Measurements from ENCODE around the gene HSD11B1. TPM values are rescaled to one million over a fixed set of nuclear protein-coding genes. Genes with fewer than 3 reads are reported as not detected.

HSD11B1 gene
- total and polyA plus RNA-seq, 2 donors from 2014 or later = 1.8 to 5.5 TPM

DNA sequence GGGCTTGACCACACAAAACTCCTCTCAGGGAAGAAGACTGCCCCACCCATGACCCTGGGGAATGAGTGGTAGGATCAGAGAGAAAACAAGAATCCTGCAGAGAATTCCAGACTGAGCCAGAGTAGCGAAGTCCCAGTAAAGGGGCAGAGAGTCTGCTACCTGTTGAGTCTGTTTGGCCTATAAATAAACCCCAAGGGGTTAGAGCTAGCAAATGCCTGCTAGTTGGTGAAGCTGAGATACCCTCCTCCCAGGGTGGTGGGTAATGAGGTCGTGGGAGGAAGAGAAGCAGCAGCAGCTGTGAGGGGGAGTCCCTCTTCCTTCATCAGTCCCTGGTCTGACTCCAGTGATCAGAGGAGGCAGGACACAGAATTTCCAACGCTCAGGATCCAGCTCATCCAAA is 53.8 kb downstream of the HSD11B1 start:
- TF ChIP-seq CTCF (IDR thresholded peaks at IDR 0.05; ENCODE audit: borderline replicate concordance, extremely low read depth, insufficient read depth) = no peak
- Histone ChIP-seq H3K9ac (ENCODE audit: low read length in 3 of 3) (no peak overlapping the region), H3K9me3 (ENCODE audit: control insufficient read depth in 2 of 3, insufficient read depth in 1 of 3, low read length in 3 of 3) (no peaks in the 10 kb centered on the region), H3K4me3 (ENCODE audit: low read length in 3 of 3) (no peak overlapping the region), H3K36me3 (ENCODE audit: control insufficient read depth in 2 of 3, insufficient read depth in 3 of 3, low read length in 3 of 3) (no peaks in the 10 kb centered on the region), H3K27me3 (ENCODE audit: control insufficient read depth, insufficient read depth, low read length) (no peaks in the 10 kb centered on the region), H3K27ac (ENCODE audit: low read depth in 2 of 2, low read length in 2 of 2) (no peak overlapping the region), H3K4me1 (ENCODE audit: control insufficient read depth in 2 of 3, insufficient read depth in 2 of 3, low read depth in 1 of 3, low read length in 3 of 3) (no peaks in the 10 kb centered on the region)
- DNase-seq (no peak), FAIRE-seq (no peak)
- intact Hi-C loops (cut with DNase I) = no loop called here

DNA sequence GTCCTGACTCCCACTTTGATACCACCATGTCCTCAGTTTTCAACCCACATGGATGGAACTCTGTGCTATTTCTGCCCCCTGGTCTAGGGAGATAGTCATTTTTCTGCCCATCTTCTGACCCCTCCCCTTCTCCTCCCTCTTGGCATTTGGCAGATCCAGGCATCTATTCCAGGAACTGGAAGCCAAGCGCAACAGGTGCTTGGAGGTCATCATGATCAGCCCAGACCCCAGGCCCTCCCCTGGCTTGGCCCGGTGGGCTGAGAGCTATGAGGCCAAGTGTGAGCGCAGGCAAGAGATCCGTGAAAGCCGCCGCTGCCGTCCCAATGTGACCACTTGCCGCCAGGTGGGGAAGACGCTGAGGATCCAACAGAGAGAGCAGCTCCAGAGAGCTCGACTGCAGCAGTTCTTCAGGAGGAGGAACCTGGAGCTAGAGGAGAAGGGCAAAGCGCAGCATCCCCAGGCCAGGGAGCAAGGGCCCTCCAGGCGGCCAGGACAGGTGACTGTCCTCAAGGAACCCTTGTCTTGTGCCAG is 55.2 kb downstream of the HSD11B1 start:
- H3K36me3 ChIP-seq (ENCODE audit: control insufficient read depth in 2 of 3, insufficient read depth in 3 of 3, low read length in 3 of 3) = no peaks in the 10 kb centered on the region
- no peaks in the 10 kb centered on the region for H3K27me3 ChIP-seq (ENCODE audit: control insufficient read depth, insufficient read depth, low read length)
- H3K9me3 ChIP-seq (ENCODE audit: control insufficient read depth in 2 of 3, insufficient read depth in 1 of 3, low read length in 3 of 3) = no peaks in the 10 kb centered on the region
- DNase-seq = no peak
- no peak overlapping the region for H3K27ac ChIP-seq (ENCODE audit: low read depth in 2 of 2, low read length in 2 of 2)
- intact Hi-C loops (cut with DNase I) = no loop called here
- no peaks in the 10 kb centered on the region for H3K4me1 ChIP-seq (ENCODE audit: control insufficient read depth in 2 of 3, insufficient read depth in 2 of 3, low read depth in 1 of 3, low read length in 3 of 3)
- no peak for FAIRE-seq
- TF ChIP-seq CTCF (IDR thresholded peaks at IDR 0.05; ENCODE audit: borderline replicate concordance, extremely low read depth, insufficient read depth) = no peak
- H3K4me3 ChIP-seq (ENCODE audit: low read length in 3 of 3) = no peak overlapping the region
- no peak overlapping the region for H3K9ac ChIP-seq (ENCODE audit: low read length in 3 of 3)

GRCh38 chr1:209761011-209761635 is 56.5 kb downstream of the HSD11B1 start:
- intact Hi-C loops (cut with DNase I) = no loop called here
- Histone ChIP-seq H3K9me3 (ENCODE audit: control insufficient read depth in 2 of 3, insufficient read depth in 1 of 3, low read length in 3 of 3) (no peaks in the 10 kb centered on the region), H3K27me3 (ENCODE audit: control insufficient read depth, insufficient read depth, low read length) (no peaks in the 10 kb centered on the region), H3K9ac (ENCODE audit: low read length in 3 of 3) (no peak overlapping the region), H3K4me3 (ENCODE audit: low read length in 3 of 3) (no peak overlapping the region), H3K4me1 (ENCODE audit: control insufficient read depth in 2 of 3, insufficient read depth in 2 of 3, low read depth in 1 of 3, low read length in 3 of 3) (no peaks in the 10 kb centered on the region), H3K36me3 (ENCODE audit: control insufficient read depth in 2 of 3, insufficient read depth in 3 of 3, low read length in 3 of 3) (no peaks in the 10 kb centered on the region), H3K27ac (ENCODE audit: low read depth in 2 of 2, low read length in 2 of 2) (no peak overlapping the region)
- no peak for TF ChIP-seq CTCF (IDR thresholded peaks at IDR 0.05; ENCODE audit: borderline replicate concordance, extremely low read depth, insufficient read depth)
- no peak for DNase-seq
- no peak for FAIRE-seq
